GM18511 (cell line): ENCODE measurements around the gene SEC24C.
"Not testable (repeated sequence)": the region's sequence is repeated elsewhere in the genome, so short reads cannot be mapped to it uniquely, and the experiment has no call there.

Source experiments
- ATAC-seq: cut with Tn5 transposase; IDR thresholded peaks from one replicate; pipeline ENCODE4 v1.9.1; 2021; ENCODE audit warnings: mild to moderate bottlenecking, moderate library complexity; ENCODE audit not compliant: unreplicated experiment

Gene SEC24C

GRCh38 chr10:73743905-73744663 is at the start of gene SEC24C:
TSS of gene SEC24C (plus strand) at chr10:73744372. CDS start at chr10:73746833, 2,461 bp downstream.
- ATAC-seq, result peak; percentile 94

- ATAC-seq, result not testable (repeated sequence)
These were observed 48.9 kb upstream of the SEC24C start for GRCh38 chr10:73695302-73695701.

- not testable (repeated sequence) for ATAC-seq
These were observed 46.5 kb upstream of the SEC24C start, which contains the start of gene AGAP5 for GRCh38 chr10:73697675-73698159. TSS of gene AGAP5 (minus strand) at chr10:73698109. CDS start at chr10:73697755, 354 bp downstream.

- ATAC-seq, result not testable (repeated sequence)
These were observed 45.4 kb upstream of the SEC24C start for GRCh38 chr10:73698819-73699218.

- ATAC-seq, result not testable (repeated sequence)
These were observed 40.2 kb upstream of the SEC24C start for GRCh38 chr10:73703924-73704323.

GRCh38 chr10:73705506-73706072 is 38.6 kb upstream of the SEC24C start:
- not testable (repeated sequence) for ATAC-seq

- ATAC-seq, result not testable (repeated sequence)
These were observed 37.7 kb upstream of the SEC24C start for GRCh38 chr10:73706488-73706887.

- not testable (repeated sequence) for ATAC-seq
These were observed 36.5 kb upstream of the SEC24C start for GRCh38 chr10:73707628-73708027.

- not testable (repeated sequence) for ATAC-seq
These were observed 36.0 kb upstream of the SEC24C start for GRCh38 chr10:73708122-73708521.

GRCh38 chr10:73711683-73712082 is 32.5 kb upstream of the SEC24C start:
- not testable (repeated sequence) for ATAC-seq

- not testable (repeated sequence) for ATAC-seq
These were observed 30.3 kb upstream of the SEC24C start for GRCh38 chr10:73713912-73714311.

GRCh38 chr10:73714483-73714882 is 29.7 kb upstream of the SEC24C start:
- not testable (repeated sequence) for ATAC-seq

- ATAC-seq, result not testable (repeated sequence)
These were observed 28.7 kb upstream of the SEC24C start for GRCh38 chr10:73715179-73716156.

GRCh38 chr10:73716251-73716650 is 27.9 kb upstream of the SEC24C start:
- ATAC-seq, result no peak

GRCh38 chr10:73717556-73717955 is 26.6 kb upstream of the SEC24C start:
- no peak for ATAC-seq

- not testable (repeated sequence) for ATAC-seq
These were observed 23.6 kb upstream of the SEC24C start for GRCh38 chr10:73720561-73720960.

- ATAC-seq, result no peak
These were observed 20.7 kb upstream of the SEC24C start for GRCh38 chr10:73723516-73723915.

- ATAC-seq, result not testable (repeated sequence)
These were observed 14.4 kb upstream of the SEC24C start for GRCh38 chr10:73729781-73730152.

- peak; percentile 92 for ATAC-seq
These were observed 13.8 kb upstream of the SEC24C start for GRCh38 chr10:73730153-73730906.
